Smooth muscle cell (in vitro differentiated cells): ENCODE measurements around the gene ECPAS. TPM values are rescaled to one million over a fixed set of nuclear protein-coding genes. Genes with fewer than 3 reads are reported as not detected.
"Not testable (repeated sequence)": the region's sequence is repeated elsewhere in the genome, so short reads cannot be mapped to it uniquely, and the experiment has no call there.

Experiments
- DNase-seq: peaks from one replicate; lab custom pipeline; 2025; ENCODE audit not compliant: unreplicated experiment; lab: John Stamatoyannopoulos, UW
- H2AFZ ChIP-seq: fragments of 200-600 bp; sonication (generic); 2 replicates; pipeline ENCODE4 v1.6.0; 2016; ENCODE audit warnings: antibody characterized with exemption, low read depth, mild to moderate bottlenecking
- H3F3A ChIP-seq: fragments of 200-600 bp; sonication (generic); 2 replicates; pipeline ENCODE4 v1.6.0; 2017; ENCODE audit warnings: antibody characterized with exemption, low read depth
- H3K27ac ChIP-seq: fragments of 200-600 bp; sonication (generic); 2 replicates; pipeline ENCODE4 v1.5.1; 2016; ENCODE audit warnings: low read depth, mild to moderate bottlenecking
- H3K27me3 ChIP-seq: fragments of 200-600 bp; sonication (generic); 2 replicates; pipeline ENCODE4 v1.6.1; 2016; ENCODE audit warnings: low read depth, mild to moderate bottlenecking
- H3K36me3 ChIP-seq: fragments of 200-600 bp; sonication (generic); 2 replicates; pipeline ENCODE4 v1.5.1; 2016; ENCODE audit warnings: low read depth
- H3K4me1 ChIP-seq: fragments of 200-600 bp; sonication (generic); 2 replicates; pipeline ENCODE4 v1.5.1; 2016; ENCODE audit warnings: low read depth
- H3K4me2 ChIP-seq: fragments of 200-600 bp; sonication (generic); 2 replicates; pipeline ENCODE4 v1.6.0; 2016; ENCODE audit warnings: mild to moderate bottlenecking
- H3K4me3 ChIP-seq: fragments of 200-600 bp; sonication (generic); 2 replicates; pipeline ENCODE4 v1.5.1; 2016; ENCODE audit warnings: mild to moderate bottlenecking
- H3K79me2 ChIP-seq: fragments of 200-600 bp; sonication (generic); 2 replicates; pipeline ENCODE4 v1.6.0; 2016; ENCODE audit warnings: low read depth, mild to moderate bottlenecking
- H3K9ac ChIP-seq: fragments of 200-600 bp; sonication (generic); 2 replicates; pipeline ENCODE4 v1.6.0; 2016; ENCODE audit warnings: low read depth
- H3K9me3 ChIP-seq: fragments of 200-600 bp; sonication (generic); replicated peaks from 2 replicates; pipeline ENCODE4 v1.5.1; 2016; ENCODE audit warnings: low read depth
- H4K20me1 ChIP-seq: fragments of 200-600 bp; sonication (generic); 2 replicates; pipeline ENCODE4 v1.6.0; 2016; ENCODE audit warnings: low read depth
- WGBS: methylation state at CpG from one replicate; pipeline ENCODE4 v1.1.7; 2016; ENCODE audit warnings: low lambda C conversion rate; 5-methylcytosine and 5-hydroxymethylcytosine counted together
- polyA plus RNA-seq: library from polyadenylated mRNA; unstranded; fragments of >200 nt; fragmentation: Nextera tagmentation; extraction: Ambion mirVana; gene quantifications from 2 replicates; pipeline ENCODE4 v1.2.1, GENCODE V29; 2016
- total RNA-seq: library from RNA; depleted of rRNA; stranded (reverse); fragments of >200 nt; gene quantifications from 2 replicates; pipeline ENCODE4 v1.2.3, GENCODE V29; 2014
- TF ChIP-seq, protein P1 (sequence below): fragments of 200-600 bp; sonication (generic); IDR thresholded peaks from 2 replicates; pipeline ENCODE4 v1.5.1; 2017; ENCODE audit warnings: borderline replicate concordance, mild to moderate bottlenecking, antibody characterized with exemption; ENCODE audit not compliant: insufficient read depth, poor library complexity, severe bottlenecking

Gene ECPAS
- total and polyA plus RNA-seq, 2 experiments from 2014 or later, result 24.1 to 53.7 TPM

DNA sequence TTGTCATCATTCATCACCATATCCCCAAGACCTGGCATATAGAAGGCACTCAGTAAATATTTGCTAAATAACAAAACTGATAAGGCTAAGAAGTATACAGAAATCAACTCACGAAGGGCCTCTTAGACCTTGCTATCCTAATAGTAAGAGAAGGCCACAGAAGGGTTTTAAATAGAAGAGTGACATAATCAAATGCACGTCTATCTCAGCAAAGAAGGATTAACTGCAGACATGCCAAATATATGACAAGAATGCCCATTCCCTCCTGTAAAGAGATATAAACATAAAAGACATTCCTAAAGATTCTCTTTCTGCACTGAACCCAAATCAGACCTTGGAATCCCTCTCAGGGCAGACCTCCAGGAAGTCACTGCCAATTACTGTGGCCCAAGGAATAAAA is 34.1 kb downstream of the ECPAS start:
- Histone ChIP-seq H3K79me2 (peaks cover 82% of the 10 kb centered on the region), H3K9ac (no peak overlapping the region), H3K4me2 (no peak overlapping the region), H4K20me1 (peaks cover 60% of the 10 kb centered on the region), H3K27me3 (no peaks in the 10 kb centered on the region), H3K4me1 (no peaks in the 10 kb centered on the region), H3K27ac (no peak overlapping the region), H3K9me3 (no peaks in the 10 kb centered on the region), H3K36me3 (peaks cover 7% of the 10 kb centered on the region), H2AFZ (no peak overlapping the region), H3K4me3 (no peak overlapping the region), H3F3A (no peaks in the 10 kb centered on the region)
- 55% methylated on average over 2 of the region's 2 CpGs for WGBS
- no peak for DNase-seq
- TF ChIP-seq, protein P1, sequence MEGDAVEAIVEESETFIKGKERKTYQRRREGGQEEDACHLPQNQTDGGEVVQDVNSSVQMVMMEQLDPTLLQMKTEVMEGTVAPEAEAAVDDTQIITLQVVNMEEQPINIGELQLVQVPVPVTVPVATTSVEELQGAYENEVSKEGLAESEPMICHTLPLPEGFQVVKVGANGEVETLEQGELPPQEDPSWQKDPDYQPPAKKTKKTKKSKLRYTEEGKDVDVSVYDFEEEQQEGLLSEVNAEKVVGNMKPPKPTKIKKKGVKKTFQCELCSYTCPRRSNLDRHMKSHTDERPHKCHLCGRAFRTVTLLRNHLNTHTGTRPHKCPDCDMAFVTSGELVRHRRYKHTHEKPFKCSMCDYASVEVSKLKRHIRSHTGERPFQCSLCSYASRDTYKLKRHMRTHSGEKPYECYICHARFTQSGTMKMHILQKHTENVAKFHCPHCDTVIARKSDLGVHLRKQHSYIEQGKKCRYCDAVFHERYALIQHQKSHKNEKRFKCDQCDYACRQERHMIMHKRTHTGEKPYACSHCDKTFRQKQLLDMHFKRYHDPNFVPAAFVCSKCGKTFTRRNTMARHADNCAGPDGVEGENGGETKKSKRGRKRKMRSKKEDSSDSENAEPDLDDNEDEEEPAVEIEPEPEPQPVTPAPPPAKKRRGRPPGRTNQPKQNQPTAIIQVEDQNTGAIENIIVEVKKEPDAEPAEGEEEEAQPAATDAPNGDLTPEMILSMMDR, result no peak

DNA sequence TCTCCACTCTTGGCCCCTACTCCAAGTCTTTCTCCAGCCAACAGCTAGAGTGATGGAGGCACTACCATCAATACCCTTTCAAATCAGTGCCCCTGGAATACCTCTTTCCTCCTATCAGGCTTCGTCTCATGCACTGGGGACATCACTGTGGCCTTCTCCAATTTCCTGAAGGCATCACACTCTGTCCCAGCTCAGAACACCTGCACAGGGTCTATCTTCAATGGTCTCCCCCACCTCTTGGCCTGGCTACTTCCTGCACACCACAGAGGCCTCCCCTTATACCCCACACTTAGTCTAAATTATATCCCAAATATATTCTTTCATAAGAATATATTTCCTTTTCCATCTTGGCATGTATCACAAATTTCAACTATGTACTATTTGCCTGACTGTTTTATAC is 34.5 kb downstream of the ECPAS start:
- Histone ChIP-seq H3K9ac (no peak overlapping the region), H2AFZ (no peak overlapping the region), H3K9me3 (no peaks in the 10 kb centered on the region), H4K20me1 (peaks cover 56% of the 10 kb centered on the region), H3K79me2 (peaks cover 78% of the 10 kb centered on the region), H3K4me1 (no peaks in the 10 kb centered on the region), H3K36me3 (peaks cover 7% of the 10 kb centered on the region), H3K27me3 (no peaks in the 10 kb centered on the region), H3K4me3 (no peak overlapping the region), H3K4me2 (no peak overlapping the region), H3F3A (no peaks in the 10 kb centered on the region), H3K27ac (no peak overlapping the region)
- TF ChIP-seq, protein P1, result no peak
- DNase-seq, result no peak
- 100% methylated on average over 1 of the region's 1 CpG for WGBS

DNA sequence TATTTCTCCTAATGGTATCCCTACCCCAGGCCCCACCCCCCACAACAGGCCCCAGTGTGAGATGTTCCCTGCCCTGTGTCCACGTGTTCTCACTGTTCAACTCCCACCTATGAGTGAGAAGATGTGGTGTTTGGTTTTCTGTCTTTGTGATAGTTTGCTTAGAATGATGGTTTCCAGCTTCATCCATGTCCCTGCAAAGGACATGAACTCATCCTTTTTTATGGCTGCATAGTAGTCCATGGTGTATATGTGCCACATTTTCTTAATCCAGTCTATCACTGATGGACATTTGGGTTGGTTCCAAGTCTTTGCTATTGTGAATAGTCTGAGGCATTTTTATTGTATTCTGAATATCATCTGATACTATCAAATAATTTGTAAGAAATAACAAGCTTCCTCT is 38.4 kb downstream of the ECPAS start:
- H4K20me1 ChIP-seq, result peaks cover 19% of the 10 kb centered on the region
- not testable (repeated sequence) for H3K27me3 ChIP-seq, H3K4me3 ChIP-seq, H3K9ac ChIP-seq, H3K4me2 ChIP-seq, H3K27ac ChIP-seq, DNase-seq, H3K9me3 ChIP-seq, H3K4me1 ChIP-seq, H3K36me3 ChIP-seq, H2AFZ ChIP-seq, H3F3A ChIP-seq
- 94% methylated on average over 1 of the region's 1 CpG for WGBS
- H3K79me2 ChIP-seq, result peaks cover 39% of the 10 kb centered on the region

DNA sequence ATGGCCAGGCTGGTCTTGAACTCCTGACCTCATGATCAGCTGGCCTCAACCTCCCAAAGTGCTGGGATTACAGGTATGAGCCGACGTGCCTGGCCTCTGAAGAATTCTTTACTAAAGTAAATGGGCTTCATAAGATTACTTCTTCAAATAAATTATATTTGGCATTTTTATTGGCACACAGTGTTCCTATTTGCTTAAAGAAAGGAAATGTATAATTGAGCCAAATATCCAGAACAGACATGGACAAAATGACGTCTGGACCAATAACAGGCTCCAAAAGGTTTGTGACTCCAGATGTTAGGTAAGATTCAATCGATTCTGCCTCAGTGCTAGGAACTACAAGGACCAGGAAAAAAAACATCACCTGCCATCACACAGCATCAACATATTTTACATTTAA is 40.7 kb downstream of the ECPAS start:
- H3K4me3 ChIP-seq, result no peak overlapping the region
- H4K20me1 ChIP-seq, result peaks cover 2% of the 10 kb centered on the region
- DNase-seq, result no peak
- no peaks in the 10 kb centered on the region for H3F3A ChIP-seq
- no peak overlapping the region for H3K27ac ChIP-seq
- H3K9ac ChIP-seq, result no peak overlapping the region
- no peaks in the 10 kb centered on the region for H3K4me1 ChIP-seq
- TF ChIP-seq, protein P1, result no peak
- peaks cover 17% of the 10 kb centered on the region for H3K79me2 ChIP-seq
- H3K4me2 ChIP-seq, result no peak overlapping the region
- H2AFZ ChIP-seq, result no peak overlapping the region
- 97% methylated on average over 4 of the region's 4 CpGs for WGBS
- H3K9me3 ChIP-seq, result no peaks in the 10 kb centered on the region
- H3K36me3 ChIP-seq, result peaks cover 10% of the 10 kb centered on the region
- H3K27me3 ChIP-seq, result no peaks in the 10 kb centered on the region
